ENCODE measurements around the gene RTKN. TPM values are rescaled to one million over a fixed set of nuclear protein-coding genes. Genes with fewer than 3 reads are reported as not detected.
"Not testable (repeated sequence)": the region's sequence is repeated elsewhere in the genome, so short reads cannot be mapped to it uniquely, and the experiment has no call there.

Gene RTKN
- total RNA-seq, 1 donor from 2014 or later = 19.1 TPM

- Mint-ChIP-seq H3K4me1 (ENCODE audit: unreplicated experiment) (peaks cover 8% of the 10 kb centered on the region), H3K9me3 (ENCODE audit: unreplicated experiment) (no peaks in the 10 kb centered on the region), H3K4me3 (ENCODE audit: unreplicated experiment) (no peak overlapping the region), H3K27me3 (ENCODE audit: unreplicated experiment) (peaks cover 2% of the 10 kb centered on the region), H3K36me3 (ENCODE audit: unreplicated experiment) (peaks cover 19% of the 10 kb centered on the region), H3K27ac (ENCODE audit: unreplicated experiment) (no peak overlapping the region)
- no peak for DNase-seq (ENCODE audit: extremely low spot score, unreplicated experiment)
- TF ChIP-seq, protein P1, sequence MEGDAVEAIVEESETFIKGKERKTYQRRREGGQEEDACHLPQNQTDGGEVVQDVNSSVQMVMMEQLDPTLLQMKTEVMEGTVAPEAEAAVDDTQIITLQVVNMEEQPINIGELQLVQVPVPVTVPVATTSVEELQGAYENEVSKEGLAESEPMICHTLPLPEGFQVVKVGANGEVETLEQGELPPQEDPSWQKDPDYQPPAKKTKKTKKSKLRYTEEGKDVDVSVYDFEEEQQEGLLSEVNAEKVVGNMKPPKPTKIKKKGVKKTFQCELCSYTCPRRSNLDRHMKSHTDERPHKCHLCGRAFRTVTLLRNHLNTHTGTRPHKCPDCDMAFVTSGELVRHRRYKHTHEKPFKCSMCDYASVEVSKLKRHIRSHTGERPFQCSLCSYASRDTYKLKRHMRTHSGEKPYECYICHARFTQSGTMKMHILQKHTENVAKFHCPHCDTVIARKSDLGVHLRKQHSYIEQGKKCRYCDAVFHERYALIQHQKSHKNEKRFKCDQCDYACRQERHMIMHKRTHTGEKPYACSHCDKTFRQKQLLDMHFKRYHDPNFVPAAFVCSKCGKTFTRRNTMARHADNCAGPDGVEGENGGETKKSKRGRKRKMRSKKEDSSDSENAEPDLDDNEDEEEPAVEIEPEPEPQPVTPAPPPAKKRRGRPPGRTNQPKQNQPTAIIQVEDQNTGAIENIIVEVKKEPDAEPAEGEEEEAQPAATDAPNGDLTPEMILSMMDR (IDR thresholded peaks at IDR 0.05) = no peak
Measured at GRCh38 chr2:74424995-74425406, 16.7 kb downstream of the RTKN start.

GRCh38 chr2:74424139-74424992 lies 17.4 kb downstream of the RTKN start:
- peaks cover 15% of the 10 kb centered on the region for H3K36me3 Mint-ChIP-seq (ENCODE audit: unreplicated experiment)
- H3K27me3 Mint-ChIP-seq (ENCODE audit: unreplicated experiment) = peaks cover 2% of the 10 kb centered on the region
- H3K4me3 Mint-ChIP-seq (ENCODE audit: unreplicated experiment) = no peak overlapping the region
- no peak for DNase-seq (ENCODE audit: extremely low spot score, unreplicated experiment)
- H3K4me1 Mint-ChIP-seq (ENCODE audit: unreplicated experiment) = peaks cover 8% of the 10 kb centered on the region
- TF ChIP-seq, protein P1 (IDR thresholded peaks at IDR 0.05) = no peak
- no peaks in the 10 kb centered on the region for H3K9me3 Mint-ChIP-seq (ENCODE audit: unreplicated experiment)
- H3K27ac Mint-ChIP-seq (ENCODE audit: unreplicated experiment) = no peak overlapping the region

DNA sequence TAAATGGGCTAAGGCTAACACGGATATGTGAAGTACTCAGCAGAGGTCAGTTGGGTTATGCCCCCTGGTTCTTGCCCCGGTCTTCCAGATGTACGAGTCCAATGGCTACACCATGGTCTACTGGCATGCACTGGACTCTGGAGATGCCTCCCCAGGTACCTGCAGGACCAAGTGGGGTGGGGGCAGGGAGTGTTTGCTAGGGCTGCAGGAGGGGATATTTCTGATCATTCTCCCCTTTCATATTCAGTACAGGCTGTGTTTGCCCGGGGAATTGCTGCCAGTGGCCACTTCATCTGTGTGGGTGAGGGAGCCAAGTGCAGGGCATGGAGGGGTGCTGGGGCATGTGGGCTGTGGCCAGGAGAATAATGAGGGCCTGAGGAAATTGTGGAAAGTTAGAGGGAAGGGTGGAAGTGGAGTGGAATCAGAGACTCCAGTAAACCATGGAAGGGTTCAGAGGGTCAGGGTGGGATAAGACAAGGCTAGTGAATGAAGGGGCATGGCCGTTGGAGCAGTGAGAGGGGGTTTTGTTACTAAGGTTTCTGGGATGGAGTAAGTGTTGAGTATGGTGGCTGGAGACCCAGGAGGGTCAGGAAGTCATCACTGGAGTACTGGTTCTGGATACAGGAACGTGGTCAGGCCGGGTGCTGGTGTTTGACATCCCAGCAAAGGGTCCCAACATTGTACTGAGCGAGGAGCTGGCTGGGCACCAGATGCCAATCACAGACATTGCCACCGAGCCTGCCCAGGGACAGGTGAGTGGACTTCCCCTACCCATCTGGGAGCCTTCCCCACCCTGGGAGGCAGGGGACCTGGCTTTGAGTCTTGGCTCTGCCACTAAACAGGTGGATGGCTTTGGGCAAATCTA lies 18.3 kb downstream of the RTKN start:
- H3K36me3 Mint-ChIP-seq (ENCODE audit: unreplicated experiment) = peaks cover 10% of the 10 kb centered on the region
- H3K9me3 Mint-ChIP-seq (ENCODE audit: unreplicated experiment) = no peaks in the 10 kb centered on the region
- H3K4me1 Mint-ChIP-seq (ENCODE audit: unreplicated experiment) = peaks cover 8% of the 10 kb centered on the region
- TF ChIP-seq, protein P1 (IDR thresholded peaks at IDR 0.05) = no peak
- DNase-seq (ENCODE audit: extremely low spot score, unreplicated experiment) = no peak
- H3K4me3 Mint-ChIP-seq (ENCODE audit: unreplicated experiment) = peak overlapping the region; percentile 97
- no peak overlapping the region for H3K27ac Mint-ChIP-seq (ENCODE audit: unreplicated experiment)
- peaks cover 2% of the 10 kb centered on the region for H3K27me3 Mint-ChIP-seq (ENCODE audit: unreplicated experiment)

- peak within 1 kb of the TSS; percentile 97 for H3K4me3 Mint-ChIP-seq (ENCODE audit: unreplicated experiment)
- peak within 1 kb of the TSS; percentile 89 for H3K27ac Mint-ChIP-seq (ENCODE audit: unreplicated experiment)
- peaks cover 4% of the 10 kb centered on the region for H3K27me3 Mint-ChIP-seq (ENCODE audit: unreplicated experiment)
- TF ChIP-seq, protein P1 (IDR thresholded peaks at IDR 0.05) = no peak
- no peaks in the 10 kb centered on the region for H3K9me3 Mint-ChIP-seq (ENCODE audit: unreplicated experiment)
- peak; percentile 94 for DNase-seq (ENCODE audit: extremely low spot score, unreplicated experiment)
- H3K4me1 Mint-ChIP-seq (ENCODE audit: unreplicated experiment) = peaks cover 8% of the 10 kb centered on the region
- H3K36me3 Mint-ChIP-seq (ENCODE audit: unreplicated experiment) = peaks cover 5% of the 10 kb centered on the region
Measured at GRCh38 chr2:74421221-74421870, 20.4 kb downstream of the RTKN start, which contains the start of the genes C2orf81 and WDR54. Gene C2orf81 (minus strand): TSS chr2:74421619. CDS start chr2:74421560, 59 bp downstream. Gene WDR54 (plus strand): TSS chr2:74421730. CDS start chr2:74422154, 424 bp downstream.

DNA sequence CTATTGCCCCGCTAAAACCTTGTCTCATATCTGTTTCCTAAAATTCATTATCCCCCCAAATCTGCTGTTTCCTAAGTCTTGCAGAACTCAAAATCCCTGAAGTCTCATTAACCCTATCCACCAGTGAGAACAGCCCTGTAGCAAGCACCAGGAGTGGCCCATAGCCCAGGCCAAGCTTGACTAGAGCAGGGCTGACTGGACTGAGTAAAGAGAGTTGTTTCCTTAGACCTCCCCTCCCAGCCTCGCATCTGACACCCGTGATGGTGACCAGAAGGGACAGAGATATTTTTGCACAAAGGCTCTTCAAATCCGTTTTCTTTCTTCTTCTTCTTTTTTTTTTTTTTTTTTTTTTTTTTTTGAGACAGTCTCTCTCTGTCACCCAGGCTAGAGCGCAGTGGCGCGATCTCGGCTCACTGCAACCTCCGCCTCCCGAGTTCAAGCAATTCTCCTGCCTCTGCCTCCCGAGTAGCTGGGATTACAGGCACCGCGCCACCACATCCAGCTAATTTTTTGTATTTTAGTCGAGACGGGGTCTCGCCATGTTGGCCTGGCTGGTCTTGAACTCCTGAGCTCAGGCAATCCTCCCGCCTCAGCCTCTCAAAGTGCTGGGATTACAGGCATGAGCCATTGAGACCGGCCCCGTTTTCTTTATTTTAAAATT lies 21.2 kb downstream of the RTKN start:
- H3K4me3 Mint-ChIP-seq (ENCODE audit: unreplicated experiment) = peak overlapping the region; percentile 97
- not testable (repeated sequence) for H3K27me3 Mint-ChIP-seq (ENCODE audit: unreplicated experiment); H3K9me3 Mint-ChIP-seq (ENCODE audit: unreplicated experiment); H3K4me1 Mint-ChIP-seq (ENCODE audit: unreplicated experiment); DNase-seq (ENCODE audit: extremely low spot score, unreplicated experiment); H3K36me3 Mint-ChIP-seq (ENCODE audit: unreplicated experiment); H3K27ac Mint-ChIP-seq (ENCODE audit: unreplicated experiment)
